Gastroesophageal sphincter (tissue), 4 donors: Measurements from ENCODE around the gene TMED10. TPM values are rescaled to one million over a fixed set of nuclear protein-coding genes. Genes with fewer than 3 reads are reported as not detected.

Experiments
- ATAC-seq: fragments of 150-250 bp; one replicate; pipeline ENCODE4 v1.9.1; 2016; ENCODE audit warnings: mild to moderate bottlenecking, moderate library complexity
- H3K27ac ChIP-seq, 4 donors: fragments of 200-600 bp; sonication (generic) in 3 of 4; 1 replicate in 3 of 4; 2 replicates in 1 of 4; pipeline ENCODE4 v1.5.1; 2016 to 2019
- H3K27me3 ChIP-seq: fragments of 200-600 bp; sonication (generic); one replicate; pipeline ENCODE4 v1.5.1; 2019
- H3K36me3 ChIP-seq, 2 donors: fragments of 200-600 bp; sonication (generic); one replicate each; pipeline ENCODE4 v1.5.1; 2019; ENCODE audit warnings: control low read depth in 1 of 2
- H3K4me1 ChIP-seq, 3 donors: fragments of 200-600 bp; sonication (generic); 1 replicate in 2 of 3; 2 replicates in 1 of 3; pipeline ENCODE4 v1.5.1; 2016 to 2019; ENCODE audit warnings: control low read depth in 2 of 3
- H3K4me3 ChIP-seq, 2 donors: fragments of 200-600 bp; sonication (generic); one replicate each; pipeline ENCODE4 v1.5.1; 2019; ENCODE audit warnings: mild to moderate bottlenecking in 1 of 2, moderate library complexity in 1 of 2
- H3K9me3 ChIP-seq, 3 donors: fragments of 200-600 bp; sonication (generic); one replicate each; pipeline ENCODE4 v1.5.1; 2017 to 2019; ENCODE audit warnings: control low read depth in 2 of 3
- CTCF ChIP-seq, 4 experiments: fragments of 200-600 bp in 2 of 4; fragments of 450-650 bp in 2 of 4; sonication (generic) in 1 of 4; IDR thresholded peaks; one replicate each; pipeline ENCODE4 v1.5.1; 2017 to 2019; ENCODE audit warnings: antibody characterized with exemption in 4 of 4, mild to moderate bottlenecking in 2 of 4, moderate library complexity in 2 of 4
- EP300 ChIP-seq: sonication (generic); formaldehyde crosslinking; IDR thresholded peaks from one replicate; pipeline ENCODE4 v1.6.1; 2017; ENCODE audit warnings: antibody characterized with exemption, mild to moderate bottlenecking
- POLR2A ChIP-seq, 2 donors: fragments of 450-650 bp; IDR thresholded peaks; one replicate each; pipeline ENCODE4 v1.6.1; 2017; ENCODE audit warnings: antibody characterized with exemption in 2 of 2, mild to moderate bottlenecking in 2 of 2, moderate library complexity in 1 of 2
- POLR2AphosphoS5 ChIP-seq: sonication (generic); formaldehyde crosslinking; IDR thresholded peaks from one replicate; pipeline ENCODE4 v1.6.1; 2017; ENCODE audit warnings: antibody characterized with exemption
- WGBS, 2 donors: methylation state at CpG; one replicate each; pipeline ENCODE4 v1.1.5; 2018; ENCODE audit warnings: low coverage in 1 of 2; 5-methylcytosine and 5-hydroxymethylcytosine counted together
- total RNA-seq, 4 donors: library from RNA; depleted of rRNA; stranded (reverse); fragments of >200 nt; gene quantifications; one replicate each; pipeline ENCODE4 v1.1.0, GENCODE V29; 2016

Gene TMED10
- total RNA-seq, 4 donors from 2014 or later: 140 to 241 (median 162) TPM

DNA sequence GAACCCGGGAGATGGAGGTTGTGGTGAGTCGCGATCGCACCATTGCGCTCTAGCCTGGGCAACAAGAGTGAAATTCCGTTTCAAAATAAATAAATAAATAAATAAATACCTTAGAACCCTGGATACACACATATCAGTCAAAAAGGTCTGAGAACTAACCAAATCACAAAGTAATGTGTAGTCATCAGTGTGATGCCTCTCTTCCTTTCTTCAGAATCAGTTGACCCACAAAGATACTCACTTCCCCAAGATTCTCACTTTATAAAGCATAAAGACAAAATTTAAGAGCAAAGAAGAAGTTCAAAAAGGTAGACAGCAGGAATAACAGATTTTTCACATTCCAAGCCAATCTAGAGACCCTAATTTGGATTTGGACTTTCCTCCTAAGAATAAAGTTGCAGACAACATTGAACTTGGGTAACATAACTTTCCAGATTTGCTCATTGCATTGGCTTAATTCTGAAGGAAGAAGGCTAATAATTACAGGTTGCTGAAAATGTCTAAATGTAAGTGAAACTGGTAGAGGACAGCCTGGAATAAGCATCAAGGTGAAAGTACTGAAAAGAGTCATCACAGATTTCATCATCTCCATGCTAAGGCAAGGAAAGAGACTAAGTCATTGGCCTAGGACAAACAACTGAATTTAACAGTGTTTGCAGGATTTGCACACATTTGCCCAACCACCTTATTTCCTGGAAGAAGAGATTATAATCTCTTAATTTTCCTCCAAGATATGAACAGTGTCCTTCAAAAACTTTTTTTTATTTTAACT is 17.4 kb downstream of the TMED10 start:
- H3K27me3 ChIP-seq: no peaks in the 10 kb centered on the region
- H3K4me3 ChIP-seq: no peak overlapping the region
- TF ChIP-seq CTCF (IDR thresholded peaks at IDR 0.05) (no peak), EP300 (no peak), POLR2AphosphoS5 (no peak), POLR2A (IDR thresholded peaks at IDR 0.05) (no peak)
- H3K9me3 ChIP-seq: no peaks in the 10 kb centered on the region
- ATAC-seq: no peak
- H3K27ac ChIP-seq: no peak overlapping the region
- peaks cover 0 to 6% of the 10 kb centered on the region in 2 donors for H3K36me3 ChIP-seq
- peaks cover 0 to 34% (median 6%) of the 10 kb centered on the region in 3 donors for H3K4me1 ChIP-seq
- WGBS, 2 donors: 94% methylated on average over 6 of the region's 6 CpGs; no CpG with 5 or more reads in 1 of the 2 donors

GRCh38 chr14:75156901-75157300 is 19.5 kb downstream of the TMED10 start:
- no peak overlapping the region for H3K27ac ChIP-seq
- H3K36me3 ChIP-seq: peaks cover 0 to under 1% of the 10 kb centered on the region in 2 donors
- no peaks in the 10 kb centered on the region for H3K27me3 ChIP-seq
- WGBS, 2 donors: 70 to 91% methylated on average over 2 to 3 of the region's 3 CpGs
- H3K4me1 ChIP-seq: peaks cover 0 to 38% (median 6%) of the 10 kb centered on the region in 3 donors
- H3K4me3 ChIP-seq: no peak overlapping the region
- TF ChIP-seq POLR2A (IDR thresholded peaks at IDR 0.05): no peak
- TF ChIP-seq EP300: no peak
- no peak for TF ChIP-seq CTCF (IDR thresholded peaks at IDR 0.05)
- TF ChIP-seq POLR2AphosphoS5: no peak
- H3K9me3 ChIP-seq: no peaks in the 10 kb centered on the region
- ATAC-seq: no peak

DNA sequence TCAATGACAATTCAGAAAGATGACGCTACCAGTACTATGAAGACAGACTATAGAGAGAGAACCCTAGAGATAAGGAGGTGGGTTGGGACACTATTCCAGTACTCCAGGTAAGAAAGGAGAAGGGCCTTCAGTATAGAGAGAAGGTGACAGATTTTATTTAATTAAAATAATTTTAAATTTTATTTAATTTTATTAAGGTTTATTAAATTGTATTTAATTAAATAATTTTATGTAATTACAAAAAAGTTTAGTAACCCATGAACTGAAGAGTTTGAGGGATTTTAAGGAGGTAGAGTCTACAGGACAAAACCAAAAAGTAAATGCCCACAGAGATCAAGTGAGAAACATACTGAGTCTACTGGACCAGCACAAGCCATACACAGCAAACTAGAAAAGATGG is 20.3 kb downstream of the TMED10 start:
- TF ChIP-seq POLR2A (IDR thresholded peaks at IDR 0.05) (no peak), POLR2AphosphoS5 (no peak), CTCF (IDR thresholded peaks at IDR 0.05) (no peak), EP300 (no peak)
- Histone ChIP-seq H3K27ac (no peak overlapping the region), H3K4me3 (no peak overlapping the region), H3K9me3 (no peaks in the 10 kb centered on the region), H3K36me3 (peaks cover 0 to 9% of the 10 kb centered on the region in 2 donors), H3K27me3 (no peaks in the 10 kb centered on the region), H3K4me1 (peaks cover 0 to 41% (median 6%) of the 10 kb centered on the region in 3 donors)
- 95 to 100% methylated on average over 1 of the region's 1 CpG for WGBS, 2 donors
- ATAC-seq: no peak

DNA sequence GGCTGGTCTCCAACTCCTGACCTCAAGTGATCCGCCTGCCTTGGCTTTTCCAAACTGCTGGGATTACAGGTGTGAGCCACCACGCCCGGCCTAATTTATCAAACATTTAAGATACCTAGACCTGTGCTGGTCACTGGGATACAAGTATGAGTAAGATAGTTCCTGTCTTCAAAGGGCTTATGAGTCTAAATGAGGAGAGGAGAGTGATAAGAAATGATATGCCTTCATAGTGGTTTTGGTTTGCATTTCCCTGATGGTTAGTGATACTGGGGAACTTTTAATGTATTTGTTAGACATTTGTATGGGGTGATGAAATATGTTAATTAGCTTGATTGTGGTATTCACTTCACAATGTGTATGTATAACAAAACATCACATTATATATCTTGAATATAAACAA is 21.2 kb downstream of the TMED10 start:
- H3K4me3 ChIP-seq: no peak overlapping the region
- 92% methylated on average over 2 of the region's 3 CpGs; no CpG with 5 or more reads in 1 of the 2 donors for WGBS, 2 donors
- no peak for ATAC-seq
- no peak overlapping the region for H3K27ac ChIP-seq
- peaks cover 0 to 39% (median 12%) of the 10 kb centered on the region in 3 donors for H3K4me1 ChIP-seq
- H3K36me3 ChIP-seq: peaks cover 0 to 17% of the 10 kb centered on the region in 2 donors
- TF ChIP-seq POLR2A (IDR thresholded peaks at IDR 0.05): no peak
- no peak for TF ChIP-seq POLR2AphosphoS5
- TF ChIP-seq EP300: no peak
- TF ChIP-seq CTCF (IDR thresholded peaks at IDR 0.05): no peak
- H3K9me3 ChIP-seq: no peaks in the 10 kb centered on the region
- H3K27me3 ChIP-seq: no peaks in the 10 kb centered on the region

- Histone ChIP-seq H3K36me3 (peaks cover 0 to 17% of the 10 kb centered on the region in 2 donors), H3K4me3 (no peak overlapping the region), H3K4me1 (peaks cover 0 to 33% (median 8%) of the 10 kb centered on the region in 3 donors), H3K9me3 (no peaks in the 10 kb centered on the region), H3K27me3 (no peaks in the 10 kb centered on the region), H3K27ac (no peak overlapping the region)
- no peak for TF ChIP-seq EP300
- no peak for TF ChIP-seq POLR2AphosphoS5
- TF ChIP-seq POLR2A (IDR thresholded peaks at IDR 0.05): no peak
- TF ChIP-seq CTCF (IDR thresholded peaks at IDR 0.05): no peak
- no peak for ATAC-seq
- WGBS, 2 donors: 64 to 77% methylated on average over 1 of the region's 1 CpG
These were observed 23.1 kb downstream of the TMED10 start for GRCh38 chr14:75153295-75153694.
